ENCODE results near the gene APBB3. TPM values are rescaled to one million over a fixed set of nuclear protein-coding genes. Genes with fewer than 3 reads are reported as not detected.

APBB3 gene
- total RNA-seq, 4 donors from 2014 or later = 20.2 to 33.5 (median 26.1) TPM

- DNase-seq = no peak
- WGBS, 2 donors = 81 to 85% methylated on average over 3 to 4 of the region's 4 CpGs
- Histone ChIP-seq H3K36me3 (peaks cover 12 to 21% of the 10 kb centered on the region in 2 donors), H3K4me1 (peaks cover 30 to 42% of the 10 kb centered on the region in 2 donors), H3K9me3 (no peaks in the 10 kb centered on the region), H3K27me3 (no peaks in the 10 kb centered on the region), H3K4me3 (replicated peaks in 1 of 3) (no peak overlapping the region), H3K27ac (no peak overlapping the region)
- intact Hi-C loops (cut with DNase I) = no loop called here
- no peak for TF ChIP-seq POLR2A (IDR thresholded peaks at IDR 0.05)
- TF ChIP-seq, protein P1, sequence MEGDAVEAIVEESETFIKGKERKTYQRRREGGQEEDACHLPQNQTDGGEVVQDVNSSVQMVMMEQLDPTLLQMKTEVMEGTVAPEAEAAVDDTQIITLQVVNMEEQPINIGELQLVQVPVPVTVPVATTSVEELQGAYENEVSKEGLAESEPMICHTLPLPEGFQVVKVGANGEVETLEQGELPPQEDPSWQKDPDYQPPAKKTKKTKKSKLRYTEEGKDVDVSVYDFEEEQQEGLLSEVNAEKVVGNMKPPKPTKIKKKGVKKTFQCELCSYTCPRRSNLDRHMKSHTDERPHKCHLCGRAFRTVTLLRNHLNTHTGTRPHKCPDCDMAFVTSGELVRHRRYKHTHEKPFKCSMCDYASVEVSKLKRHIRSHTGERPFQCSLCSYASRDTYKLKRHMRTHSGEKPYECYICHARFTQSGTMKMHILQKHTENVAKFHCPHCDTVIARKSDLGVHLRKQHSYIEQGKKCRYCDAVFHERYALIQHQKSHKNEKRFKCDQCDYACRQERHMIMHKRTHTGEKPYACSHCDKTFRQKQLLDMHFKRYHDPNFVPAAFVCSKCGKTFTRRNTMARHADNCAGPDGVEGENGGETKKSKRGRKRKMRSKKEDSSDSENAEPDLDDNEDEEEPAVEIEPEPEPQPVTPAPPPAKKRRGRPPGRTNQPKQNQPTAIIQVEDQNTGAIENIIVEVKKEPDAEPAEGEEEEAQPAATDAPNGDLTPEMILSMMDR (IDR thresholded peaks at IDR 0.05) = no peak
Measured at GRCh38 chr5:140551872-140552271, 12.5 kb downstream of the APBB3 start.

DNA sequence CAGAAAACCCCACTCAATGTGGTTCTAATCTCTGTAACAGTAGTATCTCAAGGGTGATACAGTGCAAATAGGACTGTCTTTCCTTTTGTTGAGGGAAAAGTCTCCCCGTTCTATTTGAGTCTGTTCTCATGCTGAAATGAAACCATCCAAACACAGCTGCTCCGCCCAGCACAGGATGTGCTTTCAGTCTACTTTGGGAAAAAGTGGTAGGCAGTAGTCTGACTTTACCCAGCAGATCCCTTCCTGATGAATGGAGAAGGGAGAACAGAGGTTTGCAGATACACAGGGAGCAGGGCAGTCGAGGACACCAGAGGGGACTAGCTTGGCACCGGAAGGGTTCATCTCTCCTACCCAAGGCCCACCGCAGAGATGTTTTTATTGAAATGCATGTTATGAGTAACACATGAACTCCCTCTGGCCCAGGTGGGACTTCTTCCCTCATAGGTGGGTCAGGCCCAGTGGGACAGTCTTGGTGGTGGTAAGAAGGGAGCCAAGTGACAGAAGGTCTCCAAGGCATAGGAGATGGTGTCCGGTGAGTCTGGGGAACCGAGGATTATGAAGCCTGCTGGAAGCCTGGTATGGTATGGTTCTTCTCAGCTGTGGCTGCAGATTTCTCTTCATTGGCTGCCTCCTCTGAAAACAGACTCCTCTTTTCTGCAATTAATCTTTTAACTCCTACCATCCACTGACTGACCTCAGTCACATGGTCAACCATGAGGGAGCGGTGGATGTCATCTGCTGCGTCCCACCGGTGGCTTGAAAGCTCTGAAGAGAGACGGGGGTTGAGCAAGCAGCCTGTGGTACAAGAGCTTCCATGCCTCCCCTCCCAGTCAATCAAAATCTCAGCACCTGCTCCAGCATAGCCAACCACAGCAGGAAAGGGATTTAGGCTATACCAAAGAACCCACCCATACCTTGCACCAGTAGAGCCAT is 14.0 kb downstream of the APBB3 start:
- H3K4me3 ChIP-seq (replicated peaks in 1 of 3) = no peak overlapping the region
- DNase-seq = no peak
- TF ChIP-seq, protein P1 (IDR thresholded peaks at IDR 0.05) = no peak
- no peak for TF ChIP-seq POLR2A (IDR thresholded peaks at IDR 0.05)
- WGBS, 2 donors = 86 to 90% methylated on average over 11 of the region's 11 CpGs
- H3K36me3 ChIP-seq = peaks cover 12 to 21% of the 10 kb centered on the region in 2 donors
- H3K27me3 ChIP-seq = no peaks in the 10 kb centered on the region
- peak overlapping the region in 2 of 3 donors; percentile 80 to 99 for H3K27ac ChIP-seq
- H3K4me1 ChIP-seq = peaks cover 23 to 36% of the 10 kb centered on the region in 2 donors
- no peaks in the 10 kb centered on the region for H3K9me3 ChIP-seq
- intact Hi-C loops (cut with DNase I) = no loop called here

- Histone ChIP-seq H3K27me3 (no peaks in the 10 kb centered on the region), H3K4me3 (replicated peaks in 1 of 3) (no peak overlapping the region), H3K36me3 (peaks cover 12 to 21% of the 10 kb centered on the region in 2 donors), H3K27ac (peak overlapping the region; percentile 30 to 99 (median 80)), H3K4me1 (peaks cover 23 to 30% of the 10 kb centered on the region in 2 donors), H3K9me3 (no peaks in the 10 kb centered on the region)
- TF ChIP-seq POLR2A (IDR thresholded peaks at IDR 0.05) = no peak
- TF ChIP-seq, protein P1 (IDR thresholded peaks at IDR 0.05) = no peak
- WGBS, 2 donors = 83 to 89% methylated on average over 2 to 3 of the region's 3 CpGs
- intact Hi-C loops (cut with DNase I) = loop anchor here (5.0 kb wide), 1 partner anchor 98 kb away; the partner anchor contains the start of genes IK and NDUFA2
- DNase-seq = peak; percentile 29 to 34
Measured at GRCh38 chr5:140549237-140550144, 14.9 kb downstream of the APBB3 start.

DNA sequence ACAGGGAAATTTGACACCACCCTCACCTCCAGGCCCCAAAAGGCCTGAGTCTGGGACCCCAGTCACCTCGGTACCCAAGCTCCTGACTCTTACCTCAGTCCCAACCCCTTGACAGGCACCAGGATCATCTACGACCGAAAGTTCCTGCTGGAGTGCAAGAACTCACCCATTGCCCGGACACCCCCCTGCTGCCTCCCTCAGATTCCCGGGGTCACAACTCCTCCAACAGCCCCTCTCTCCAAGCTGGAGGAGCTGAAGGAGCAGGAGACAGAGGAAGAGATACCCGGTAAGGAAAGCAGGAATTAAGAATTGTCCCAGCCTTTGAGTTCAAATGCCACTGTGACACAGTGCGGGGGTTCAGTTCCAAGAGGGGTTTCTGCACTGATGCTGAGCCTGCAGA is 15.6 kb downstream of the APBB3 start:
- Histone ChIP-seq H3K4me3 (replicated peaks in 1 of 3) (no peak overlapping the region), H3K27me3 (no peaks in the 10 kb centered on the region), H3K36me3 (peaks cover 12 to 21% of the 10 kb centered on the region in 2 donors), H3K9me3 (no peaks in the 10 kb centered on the region), H3K4me1 (peaks cover 23 to 30% of the 10 kb centered on the region in 2 donors), H3K27ac (peak overlapping the region; percentile 80 to 99 (median 92))
- 85 to 89% methylated on average over 7 of the region's 7 CpGs for WGBS, 2 donors
- no peak for DNase-seq
- TF ChIP-seq POLR2A (IDR thresholded peaks at IDR 0.05) = no peak
- TF ChIP-seq, protein P1 (IDR thresholded peaks at IDR 0.05) = no peak
- intact Hi-C loops (cut with DNase I) = loop anchor here (5.0 kb wide), 1 partner anchor 99 kb away; the partner anchor contains the start of genes IK and NDUFA2

Measured in thyroid gland (tissue), 4 donors.